ENCODE data around the gene CFAP210.
"Not testable (repeated sequence)": the region's sequence is repeated elsewhere in the genome, so short reads cannot be mapped to it uniquely, and the experiment has no call there.

Gene CFAP210

DNA sequence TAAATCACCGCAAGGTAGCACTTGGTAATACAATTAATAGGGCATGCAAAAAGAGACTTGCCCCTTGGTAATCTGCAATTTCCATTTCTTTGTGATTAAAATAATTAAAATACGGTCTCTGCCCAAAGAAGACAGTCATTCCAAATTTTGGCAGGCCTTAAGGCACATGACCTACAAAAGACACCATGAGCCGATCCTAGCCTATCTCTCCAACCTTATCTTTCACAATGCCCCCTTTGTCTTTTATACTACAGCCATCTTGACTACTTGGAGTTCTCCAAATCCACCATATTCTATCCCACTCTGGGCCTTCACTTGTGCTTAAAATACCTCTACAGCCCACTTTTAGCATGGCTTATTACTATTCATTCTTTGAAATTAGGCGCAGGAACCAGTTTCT lies 23.3 kb downstream of the CFAP210 start:
- DNase-seq (ENCODE audit: low read depth): no peak

DNA sequence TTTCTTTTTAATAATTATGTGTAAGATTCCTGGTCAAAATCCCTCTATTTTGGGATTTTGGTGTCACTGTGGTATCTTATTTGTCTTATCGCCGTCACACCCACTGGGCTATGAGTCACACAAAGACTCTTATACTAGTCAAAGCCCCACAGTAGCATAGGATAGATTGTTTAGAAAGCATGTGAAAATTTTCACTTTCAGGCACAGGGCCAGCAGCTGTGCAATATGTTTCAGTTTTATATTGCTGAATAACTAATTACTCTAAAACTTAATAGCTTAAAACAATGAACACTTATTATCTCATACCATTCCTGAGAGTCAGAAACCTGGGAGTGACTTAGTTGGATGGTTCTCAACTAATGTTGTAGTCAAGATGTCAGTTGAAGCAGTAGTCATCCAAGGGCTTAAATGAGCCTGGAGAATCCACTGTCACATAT lies 24.0 kb downstream of the CFAP210 start:
- DNase-seq (ENCODE audit: low read depth): no peak

DNA sequence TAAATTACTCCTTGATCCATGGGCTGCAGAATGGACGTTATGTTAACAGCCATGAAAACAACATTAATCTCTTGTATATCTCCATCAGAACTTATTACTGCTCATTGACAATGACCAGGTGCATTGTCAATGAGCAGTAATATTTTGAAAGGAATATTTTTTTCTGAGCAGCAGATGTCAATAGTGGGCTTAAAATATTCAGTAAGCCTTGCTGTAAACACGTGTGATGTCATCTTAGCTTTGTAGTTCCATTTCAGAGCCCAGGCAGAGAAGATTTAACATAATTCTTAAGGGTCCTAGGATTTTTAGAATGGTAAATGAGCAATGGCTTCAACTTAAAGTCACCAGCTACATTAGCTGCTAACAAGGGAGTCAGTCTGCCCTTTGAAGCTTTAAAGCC lies 26.6 kb downstream of the CFAP210 start:
- DNase-seq (ENCODE audit: low read depth): no peak

DNA sequence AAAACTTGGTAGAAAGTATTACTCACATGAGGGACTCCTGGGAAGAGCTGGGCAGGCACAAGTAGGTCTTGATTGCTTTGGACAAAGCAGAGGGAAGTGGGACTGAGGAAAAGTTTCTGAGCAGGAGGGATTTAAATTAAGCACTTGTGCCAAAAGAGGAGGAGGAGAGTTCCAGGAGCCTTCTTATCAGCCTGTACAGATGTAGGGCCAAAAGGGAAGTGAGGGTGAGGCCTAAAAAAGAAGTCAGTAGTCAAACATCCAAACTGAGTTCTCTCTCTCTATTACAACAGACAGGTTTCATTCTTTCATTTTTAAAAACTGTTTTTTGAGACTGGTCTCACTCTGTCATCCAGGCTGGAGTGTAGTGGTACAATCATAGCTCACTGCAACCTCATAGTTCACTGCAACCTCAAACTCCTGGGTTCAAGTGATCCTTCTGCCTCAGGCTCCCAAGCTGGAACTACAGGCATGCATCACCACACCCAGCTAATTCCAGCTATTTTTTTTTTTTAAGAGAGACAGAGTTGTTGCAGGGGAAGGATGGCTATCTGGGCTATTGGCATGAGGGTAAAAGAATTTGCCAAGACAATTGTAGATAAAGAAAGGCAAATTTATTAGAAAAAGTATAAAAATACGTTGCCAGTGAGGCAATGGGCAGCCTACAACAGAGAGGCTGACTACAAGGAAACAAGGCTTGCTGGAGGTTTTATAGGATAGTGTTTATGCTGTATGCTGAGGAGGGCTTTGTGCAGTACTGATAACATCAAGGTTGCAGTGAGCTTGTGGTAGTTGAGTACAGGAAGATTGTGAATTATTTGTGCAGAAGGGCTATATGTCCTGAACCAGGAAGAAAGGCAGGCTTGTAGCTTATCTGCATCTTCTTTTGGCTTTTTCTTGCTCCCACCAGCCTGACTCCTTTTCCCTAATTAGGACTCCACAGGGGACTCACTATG lies 29.0 kb downstream of the CFAP210 start:
- DNase-seq (ENCODE audit: low read depth): no peak

DNA sequence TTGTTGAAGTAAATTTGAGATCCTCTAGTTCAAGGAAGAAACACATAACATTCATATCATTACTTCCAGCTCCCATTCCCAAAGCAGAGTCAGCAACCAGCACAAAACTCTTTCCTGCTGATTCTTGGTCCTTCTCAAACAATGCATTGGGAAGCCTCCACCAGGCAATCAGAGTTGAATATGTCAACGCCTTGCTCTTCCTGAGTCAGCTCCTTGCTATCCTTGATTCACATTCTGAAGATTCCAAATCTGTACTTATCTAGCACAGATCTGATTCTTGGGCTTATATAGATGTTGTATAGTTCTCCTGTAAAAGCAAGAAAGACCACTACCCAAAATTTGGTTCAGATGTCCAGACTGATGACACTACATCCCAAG lies 29.6 kb downstream of the CFAP210 start:
- DNase-seq (ENCODE audit: low read depth): no peak

DNA sequence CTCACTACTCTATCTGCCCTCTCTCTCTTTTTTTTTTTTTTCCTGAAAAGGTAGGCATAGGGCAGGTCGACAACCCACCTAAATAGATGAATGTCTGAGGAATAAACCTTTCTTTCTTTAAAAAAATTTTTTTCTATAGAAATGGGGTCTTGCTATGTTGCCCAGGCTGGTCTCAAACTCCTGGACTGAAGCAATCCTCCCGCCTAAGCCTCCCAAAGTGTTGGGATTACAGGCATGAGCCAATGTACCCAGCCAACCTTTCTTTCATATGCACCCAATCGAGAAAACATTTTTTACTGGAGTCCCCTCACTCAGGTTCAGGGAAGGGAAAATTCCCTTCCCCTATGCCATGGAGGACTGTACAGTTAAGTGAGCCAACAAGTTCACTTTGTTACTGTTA lies 31.0 kb downstream of the CFAP210 start:
- no peak for DNase-seq (ENCODE audit: low read depth)

DNA sequence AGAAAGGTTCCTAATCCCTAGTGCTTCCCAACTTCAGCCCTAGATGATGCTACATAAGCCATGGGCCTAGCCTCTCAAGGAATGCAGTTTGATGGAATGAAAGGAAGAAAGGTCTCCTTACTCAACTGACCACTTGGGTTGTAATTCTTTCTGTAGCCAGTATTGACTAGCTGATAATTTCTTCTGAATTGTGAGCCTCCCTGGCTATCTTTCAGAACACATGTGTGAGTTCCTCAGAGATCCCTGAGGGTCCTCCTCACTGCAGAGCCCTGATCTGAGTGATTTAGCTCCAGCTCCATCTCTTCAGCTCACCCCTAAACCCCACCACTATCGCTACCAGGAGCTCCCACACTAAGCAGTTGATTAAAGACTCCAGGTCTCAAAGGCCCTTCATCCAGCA lies 31.5 kb downstream of the CFAP210 start:
- no peak for DNase-seq (ENCODE audit: low read depth)

DNA sequence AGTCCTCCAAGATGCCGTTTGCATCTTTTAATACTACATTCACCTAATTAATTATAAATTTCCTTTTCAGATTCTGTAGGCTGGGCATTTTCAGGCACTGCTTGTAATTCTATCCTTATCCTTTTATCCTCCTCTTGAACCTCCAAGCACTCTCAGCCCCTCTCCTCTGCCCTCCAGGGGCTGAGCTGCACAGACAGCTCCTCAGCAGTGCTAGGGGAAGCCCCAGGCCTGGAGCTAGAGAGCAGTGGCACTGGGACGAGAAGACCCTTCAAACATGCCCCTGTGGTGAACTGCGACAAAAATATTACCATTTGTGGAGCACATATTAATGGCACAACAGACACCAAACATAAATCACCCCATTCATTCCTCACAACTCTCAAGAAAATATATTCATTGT lies 32.9 kb downstream of the CFAP210 start:
- no peak for DNase-seq (ENCODE audit: low read depth)

DNA sequence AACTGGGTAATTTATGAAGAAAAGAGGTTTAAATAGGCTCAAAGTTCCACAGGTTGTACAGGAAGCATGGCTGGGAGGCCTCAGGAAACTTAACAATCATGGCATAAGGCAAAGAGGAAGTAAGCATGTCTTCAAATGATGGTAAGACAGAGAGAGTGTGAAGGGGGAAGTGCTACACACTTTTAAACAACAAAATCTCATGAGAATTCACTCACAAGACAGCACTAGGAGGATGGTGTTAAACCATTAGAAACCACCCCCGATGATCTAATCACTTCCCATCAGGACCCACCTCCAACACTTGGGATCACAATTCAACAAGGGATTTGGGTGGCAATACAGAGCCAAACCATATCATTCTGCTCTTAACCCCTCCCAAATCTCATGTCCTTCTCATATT lies 34.9 kb downstream of the CFAP210 start:
- DNase-seq (ENCODE audit: low read depth): no peak

DNA sequence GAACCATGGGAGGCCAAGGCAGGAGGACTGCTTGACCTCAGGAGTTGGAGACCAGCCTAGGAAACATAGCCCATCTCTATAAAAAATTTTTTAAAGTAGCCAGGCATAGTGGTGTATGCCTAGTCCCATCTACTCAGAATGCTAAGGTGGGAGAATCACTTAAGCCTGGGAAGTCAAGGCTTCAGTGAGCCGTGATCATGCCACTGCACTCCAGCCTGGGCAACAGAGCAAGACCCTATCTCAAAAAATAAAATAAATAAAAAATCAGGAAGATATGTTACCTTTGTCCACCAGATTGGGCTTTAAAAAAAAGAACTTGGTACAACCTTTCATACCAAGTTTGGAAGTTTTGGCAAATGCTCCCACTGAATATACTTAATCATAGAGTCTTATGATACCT lies 35.3 kb downstream of the CFAP210 start:
- DNase-seq (ENCODE audit: low read depth): no peak

DNA sequence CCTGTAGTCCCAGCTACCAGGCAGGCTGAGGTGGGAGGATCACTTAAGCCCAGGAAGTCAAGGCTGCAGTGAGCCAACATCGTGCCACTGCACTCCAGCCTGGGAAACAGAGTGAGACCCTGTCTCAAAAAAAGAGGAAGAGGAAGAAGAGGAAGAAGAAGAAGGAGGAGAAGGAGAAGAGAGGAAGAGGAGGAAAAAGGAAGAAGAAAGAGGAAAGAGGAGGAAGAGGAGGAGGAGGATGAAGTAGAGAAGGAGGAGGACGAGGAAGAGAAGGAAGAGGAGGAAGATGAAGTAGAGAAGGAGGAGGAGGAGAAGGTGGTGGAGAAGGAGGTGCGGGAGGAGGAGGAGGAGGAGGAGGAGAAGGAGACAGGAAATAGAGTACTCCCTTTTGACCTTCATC lies 38.0 kb downstream of the CFAP210 start:
- no peak for DNase-seq (ENCODE audit: low read depth)

DNA sequence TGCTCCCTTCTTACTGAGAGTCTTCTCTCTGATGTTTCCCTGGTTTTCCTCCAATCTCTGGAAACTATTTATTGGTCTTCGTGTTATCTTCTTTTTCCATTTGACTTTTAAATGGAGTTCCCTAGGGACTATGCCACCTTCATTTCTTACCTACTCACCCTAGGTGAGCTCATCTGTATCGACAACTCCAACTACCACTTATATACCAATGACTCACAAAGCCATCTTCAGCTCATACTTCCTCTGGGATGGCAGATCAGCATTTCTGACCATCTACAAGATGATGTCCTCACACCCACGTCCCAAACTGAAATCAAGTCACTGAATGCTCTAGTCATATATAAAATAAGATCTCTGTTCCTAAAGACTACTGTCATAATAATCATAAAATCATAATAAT lies 40.6 kb downstream of the CFAP210 start:
- DNase-seq (ENCODE audit: low read depth): no peak

DNA sequence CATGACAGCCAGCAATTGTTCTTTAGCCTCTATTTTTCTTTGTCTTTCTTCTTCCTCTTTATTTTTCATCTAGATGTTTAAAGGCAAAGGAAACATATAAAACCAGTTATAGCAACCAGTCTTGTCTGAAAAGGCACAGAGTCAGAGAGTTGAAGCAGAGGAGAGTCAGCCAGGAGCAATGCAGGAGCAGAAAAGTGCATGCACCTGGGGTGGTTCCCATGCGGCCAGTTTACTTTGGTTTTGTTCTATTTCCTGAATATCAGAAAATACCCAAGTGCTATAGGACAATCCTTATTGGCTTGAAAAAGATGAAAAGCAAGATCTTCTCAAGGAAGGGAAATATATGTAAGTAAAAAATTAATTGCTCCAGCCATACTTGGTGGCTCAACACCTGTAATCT lies 44.9 kb downstream of the CFAP210 start:
- no peak for DNase-seq (ENCODE audit: low read depth)

DNA sequence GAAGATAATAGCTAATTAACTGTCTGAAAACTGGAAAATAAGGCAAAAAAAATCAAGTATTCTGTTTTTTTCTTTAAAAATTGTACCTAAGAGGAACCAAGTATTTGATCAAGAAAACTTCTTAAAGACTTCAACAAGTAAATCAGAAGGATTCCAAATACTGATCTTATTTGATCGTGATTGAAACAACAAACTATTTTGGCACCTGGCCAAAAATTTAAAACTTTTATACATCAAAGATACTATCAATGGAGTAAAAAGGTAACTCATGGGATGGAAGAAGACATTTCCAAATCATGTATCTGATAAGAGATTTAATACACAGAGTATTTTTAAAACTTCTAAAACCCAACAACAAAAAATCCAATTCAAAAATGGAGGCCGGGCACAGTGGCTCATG lies 46.7 kb downstream of the CFAP210 start:
- DNase-seq (ENCODE audit: low read depth): no peak

DNA sequence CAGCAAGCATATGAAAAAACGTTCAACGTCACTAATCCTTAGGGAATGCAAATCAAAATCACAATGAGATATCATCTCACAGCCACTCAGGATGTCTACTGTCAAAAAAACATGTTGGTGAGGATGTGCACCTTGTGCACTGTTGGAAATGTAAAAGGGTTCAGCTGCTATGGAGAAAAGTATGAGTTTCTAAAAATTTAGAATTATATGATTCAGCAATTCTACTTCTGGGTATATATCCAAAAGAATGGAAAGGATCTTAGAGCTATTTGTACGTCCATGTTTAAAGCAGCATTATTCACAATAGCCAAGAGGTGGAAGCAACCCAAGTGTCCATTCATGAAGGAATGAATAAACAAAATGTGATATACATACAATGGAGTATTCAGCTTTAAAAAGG lies 50.0 kb downstream of the CFAP210 start:
- no peak for DNase-seq (ENCODE audit: low read depth)

DNA sequence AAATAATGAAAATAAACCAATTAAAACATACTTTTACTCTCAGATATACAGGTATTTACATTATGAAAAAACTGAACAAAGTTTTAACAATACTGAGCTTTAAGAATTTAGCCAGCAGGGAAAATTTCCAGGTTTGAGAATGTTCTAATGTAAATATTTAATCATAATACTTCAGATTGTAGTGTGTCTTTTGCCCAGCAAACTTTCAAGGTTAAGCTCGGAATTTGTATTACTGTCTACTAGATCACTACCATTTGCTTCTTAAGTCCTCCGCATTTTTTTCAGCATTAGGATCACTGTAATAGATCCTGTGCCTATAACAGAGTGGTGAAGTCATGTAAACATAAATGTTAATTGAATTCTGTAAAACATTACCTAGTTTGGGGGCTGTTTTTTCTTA lies 52.7 kb downstream of the CFAP210 start:
- no peak for DNase-seq (ENCODE audit: low read depth)

DNA sequence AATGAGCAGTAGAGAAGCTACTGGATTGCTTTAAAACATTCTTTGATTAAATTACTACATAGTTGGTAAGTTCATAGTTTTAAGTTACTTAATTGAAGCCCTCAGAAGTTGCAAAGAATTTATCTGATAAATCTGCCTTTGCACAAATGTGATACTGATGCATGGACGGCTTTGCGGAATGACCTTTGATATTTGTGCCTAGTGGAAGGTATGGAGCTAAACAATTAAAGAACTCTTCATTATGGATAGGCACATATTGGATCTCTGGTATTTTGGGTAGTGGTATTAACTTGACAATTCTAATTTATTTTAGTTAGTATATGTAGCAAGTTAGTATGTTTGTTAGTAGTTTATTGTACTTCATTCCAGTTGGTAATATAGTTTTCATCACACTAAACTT lies 54.1 kb downstream of the CFAP210 start:
- no peak for DNase-seq (ENCODE audit: low read depth)

DNA sequence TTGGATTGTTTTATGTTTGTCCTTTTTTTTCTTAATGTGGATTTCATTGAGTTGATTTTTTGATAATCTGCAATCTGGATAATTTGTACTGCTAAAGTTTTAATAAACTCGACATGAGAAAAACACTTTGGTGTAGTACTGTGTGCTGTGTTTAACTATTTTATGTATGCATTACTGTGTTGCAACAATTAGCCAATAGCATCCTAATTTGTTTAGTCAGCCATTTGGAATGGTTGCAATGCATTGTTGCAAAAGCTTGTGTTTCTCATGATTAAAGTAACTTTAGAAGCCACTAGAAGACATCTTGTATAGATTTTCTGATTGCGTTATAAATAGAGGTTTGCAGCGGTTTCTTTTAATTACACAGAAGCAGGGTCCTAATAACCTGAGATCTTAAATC lies 56.6 kb downstream of the CFAP210 start:
- DNase-seq (ENCODE audit: low read depth): no peak

DNA sequence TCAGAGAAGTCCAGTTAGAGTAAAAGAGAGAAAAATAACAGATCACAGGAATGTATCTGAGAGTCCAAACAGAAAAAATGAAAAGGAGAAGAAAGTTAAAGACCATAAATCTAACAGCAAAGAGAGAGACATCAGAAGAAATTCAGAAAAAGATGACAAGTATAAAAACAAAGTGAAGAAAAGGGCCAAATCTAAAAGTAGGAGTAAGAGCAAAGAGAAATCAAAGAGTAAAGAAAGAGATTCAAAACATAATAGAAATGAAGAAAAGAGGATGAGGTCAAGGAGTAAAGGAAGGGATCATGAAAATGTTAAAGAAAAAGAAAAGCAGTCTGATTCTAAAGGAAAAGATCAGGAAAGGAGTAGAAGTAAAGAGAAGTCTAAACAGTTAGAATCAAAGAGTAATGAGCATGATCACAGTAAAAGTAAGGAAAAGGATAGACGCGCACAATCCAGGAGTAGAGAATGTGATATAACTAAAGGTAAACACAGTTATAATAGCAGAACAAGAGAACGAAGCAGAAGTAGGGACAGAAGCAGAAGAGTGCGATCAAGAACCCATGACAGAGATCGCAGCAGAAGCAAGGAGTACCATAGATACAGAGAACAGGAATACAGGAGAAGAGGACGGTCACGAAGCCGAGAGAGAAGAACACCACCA lies 57.6 kb downstream of the CFAP210 start:
- DNase-seq (ENCODE audit: low read depth): no peak

DNA sequence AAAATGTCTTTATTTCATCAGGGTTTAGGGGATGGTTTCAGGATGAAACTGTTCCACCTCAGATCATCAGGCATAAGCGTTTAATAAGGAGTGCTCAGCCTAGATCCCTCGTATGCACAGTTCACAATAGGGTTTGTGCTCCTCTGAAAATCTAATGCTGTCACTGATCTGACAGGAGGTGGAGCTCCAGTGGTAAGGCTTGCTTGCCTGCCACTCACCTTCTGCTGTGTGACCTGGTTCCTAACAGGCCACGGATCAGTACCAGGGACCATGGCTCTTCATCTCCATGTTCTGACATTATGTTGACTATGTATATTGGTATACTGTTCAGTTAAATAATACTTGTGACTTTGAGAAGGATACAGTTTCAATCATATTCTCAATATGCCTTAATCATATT lies 68.4 kb downstream of the CFAP210 start:
- DNase-seq (ENCODE audit: low read depth): no peak

DNA sequence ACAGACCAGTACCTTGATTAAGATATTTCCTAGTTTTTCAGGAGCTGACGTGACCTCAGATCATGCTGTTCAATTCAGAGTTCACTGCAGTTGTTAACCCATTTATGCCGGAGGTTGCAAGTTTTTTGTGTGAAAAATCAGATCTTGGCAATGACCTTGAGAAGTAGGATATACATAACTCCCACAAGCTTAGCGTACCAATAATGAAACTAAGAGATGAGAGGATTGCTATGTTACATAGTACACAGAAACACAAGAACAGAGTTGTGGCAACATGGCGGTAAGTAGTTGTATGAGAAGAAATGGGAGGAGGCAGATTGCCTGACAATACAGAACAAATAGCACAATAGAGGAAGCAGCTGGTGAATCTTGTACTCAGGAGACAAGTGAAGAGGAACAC lies 71.0 kb downstream of the CFAP210 start:
- DNase-seq (ENCODE audit: low read depth): no peak

DNA sequence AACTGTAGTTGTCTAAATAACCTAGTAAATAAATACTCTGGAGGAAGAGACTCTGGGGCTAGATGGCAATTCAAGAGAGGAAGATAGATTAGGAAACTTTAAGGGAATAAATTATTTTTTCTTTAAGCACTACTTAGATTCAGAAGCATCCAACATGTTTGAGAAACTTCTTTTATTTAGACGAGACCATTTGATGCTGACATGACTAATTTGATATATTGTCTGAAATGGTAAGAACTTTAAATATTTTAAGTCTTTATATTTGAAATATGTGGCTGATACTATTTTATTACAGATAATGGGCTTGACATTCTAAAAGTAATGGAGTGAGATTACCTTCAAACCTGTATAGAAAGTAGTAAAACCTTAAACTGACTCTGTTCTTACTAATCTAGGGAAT lies 73.7 kb downstream of the CFAP210 start:
- DNase-seq (ENCODE audit: low read depth): no peak

DNA sequence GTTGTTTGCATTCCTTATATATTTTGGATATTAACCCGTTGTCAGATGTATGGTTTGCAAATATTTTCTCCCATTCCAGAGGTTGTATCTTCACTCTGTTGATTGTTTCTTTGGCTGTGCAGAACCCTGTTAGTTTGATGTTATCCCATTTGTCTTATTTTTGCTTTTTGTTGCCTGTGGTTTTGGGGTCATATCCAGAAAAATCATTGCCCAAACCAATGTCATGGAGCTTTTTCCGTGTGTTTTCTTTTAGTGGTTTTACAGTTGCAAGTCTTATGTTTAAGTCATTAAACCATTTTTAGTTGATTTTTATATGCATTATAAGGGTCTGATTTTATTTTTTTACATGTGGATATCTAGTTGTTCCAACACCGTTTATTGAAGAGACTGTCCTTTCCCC lies 74.3 kb downstream of the CFAP210 start:
- no peak for DNase-seq (ENCODE audit: low read depth)

DNA sequence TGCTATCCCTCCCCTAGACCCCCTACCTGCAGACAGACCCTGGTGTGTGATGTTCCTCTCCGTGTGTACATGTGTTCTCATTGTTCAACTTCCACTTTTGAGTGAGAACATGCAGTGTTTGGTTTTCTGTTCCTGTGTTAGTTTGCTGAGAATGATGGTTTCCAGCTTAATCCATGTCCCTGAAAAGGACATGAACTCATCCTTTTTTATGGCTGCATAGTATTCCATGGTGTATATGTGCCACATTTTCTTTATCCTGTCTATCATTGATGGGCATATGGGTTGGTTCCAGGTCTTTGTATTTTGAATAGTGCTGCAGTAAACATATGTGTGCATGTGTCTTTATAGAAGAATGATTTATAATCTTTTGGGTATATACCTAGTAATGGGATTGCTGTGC lies 78.2 kb downstream of the CFAP210 start:
- DNase-seq (ENCODE audit: low read depth): not testable (repeated sequence)

Measured in activated T-cell treated with anti-CD3 and anti-CD28 coated beads for 1 hour (primary cell).